Calu3 (cell line): ENCODE measurements around the gene MARVELD2. TPM values are rescaled to one million over a fixed set of nuclear protein-coding genes. Genes with fewer than 3 reads are reported as not detected.
"Not testable (repeated sequence)": the region's sequence is repeated elsewhere in the genome, so short reads cannot be mapped to it uniquely, and the experiment has no call there.

Source experiments
- BruUV-seq: library from RNA; stranded (reverse); fragments of 400-500 nt; replicated peaks from 2 replicates; lab custom pipeline; 2021; lab: Mats Ljungman, UMichigan
- CTCF ChIA-PET: fragments of 300-600 bp; sonication (Branson Sonifier 250); formaldehyde crosslinking; loops from one replicate; lab custom pipeline; 2022; ENCODE audit warnings: antibody characterized with exemption; lab: Charles Lee
- DNase-seq: peaks from one replicate; pipeline ENCODE4 v3.0.0; 2022
- H3K27ac Mint-ChIP-seq: one replicate; pipeline ENCODE4 v1.8.0; 2022; ENCODE audit warnings: mixed read lengths; ENCODE audit not compliant: unreplicated experiment
- H3K27me3 Mint-ChIP-seq: one replicate; pipeline ENCODE4 v1.8.0; 2022; ENCODE audit warnings: mixed read lengths; ENCODE audit not compliant: unreplicated experiment
- H3K36me3 Mint-ChIP-seq: one replicate; pipeline ENCODE4 v1.8.0; 2022; ENCODE audit warnings: mild to moderate bottlenecking, moderate library complexity, mixed read lengths; ENCODE audit not compliant: insufficient read depth, unreplicated experiment
- H3K4me1 Mint-ChIP-seq: one replicate; pipeline ENCODE4 v1.8.0; 2022; ENCODE audit warnings: mild to moderate bottlenecking, low read depth, mixed read lengths; ENCODE audit not compliant: unreplicated experiment
- H3K4me3 Mint-ChIP-seq: one replicate; pipeline ENCODE4 v1.8.0; 2022; ENCODE audit warnings: mild to moderate bottlenecking, low read depth, moderate library complexity, mixed read lengths; ENCODE audit not compliant: unreplicated experiment
- H3K9me3 Mint-ChIP-seq: one replicate; pipeline ENCODE4 v1.8.0; 2022; ENCODE audit warnings: low read depth, mixed read lengths; ENCODE audit not compliant: unreplicated experiment
- CTCF ChIP-seq: fragments of 200-600 bp; IDR thresholded peaks from one replicate; pipeline ENCODE4 v1.8.0; 2022; ENCODE audit warnings: antibody characterized with exemption; ENCODE audit not compliant: unreplicated experiment
- intact Hi-C: fragments of 100-400 bp; cut with micrococcal nuclease; formaldehyde crosslinking; loops from one replicate; pipeline ENCODE4 v1.10.0; 2022; ENCODE audit not compliant: unreplicated experiment
- total RNA-seq: library from RNA; stranded (reverse); gene quantifications from 2 replicates; pipeline ENCODE4 v1.2.3, GENCODE V29; 2022

MARVELD2 gene
- total RNA-seq, 1 experiment from 2014 or later: 40.9 TPM

- no peak for TF ChIP-seq CTCF
- no peak overlapping the region for H3K4me3 Mint-ChIP-seq
- H3K27me3 Mint-ChIP-seq: no peaks in the 10 kb centered on the region
- no peak overlapping the region for H3K27ac Mint-ChIP-seq
- no peak for DNase-seq
- BruUV-seq: no TSS peak
- intact Hi-C loops: no loop called here
- no peaks in the 10 kb centered on the region for H3K9me3 Mint-ChIP-seq
- CTCF ChIA-PET: no interaction called here
- no peaks in the 10 kb centered on the region for H3K36me3 Mint-ChIP-seq
- no peaks in the 10 kb centered on the region for H3K4me1 Mint-ChIP-seq
These were observed 62.3 kb downstream of the MARVELD2 start for GRCh38 chr5:69477170-69477569.

DNA sequence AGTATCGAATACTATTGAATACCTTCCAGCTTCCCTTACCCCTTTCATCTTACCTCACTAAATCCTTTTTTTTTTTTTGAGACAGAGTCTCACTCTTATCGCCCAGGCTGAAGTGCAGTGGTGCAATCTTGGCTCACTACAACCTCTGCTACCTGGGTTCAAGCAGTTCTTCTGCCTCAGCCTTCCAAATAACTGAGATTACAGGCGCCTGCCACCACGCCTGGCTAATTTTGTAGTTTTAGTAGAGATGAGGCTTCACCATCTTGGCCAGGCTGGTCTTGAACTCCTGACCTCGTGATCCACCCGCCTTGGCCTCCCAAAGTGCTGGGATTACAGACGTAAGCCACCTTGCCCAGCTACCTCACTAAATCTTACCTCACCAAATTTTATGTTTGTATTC is 63.4 kb downstream of the MARVELD2 start:
- H3K4me1 Mint-ChIP-seq, H3K4me3 Mint-ChIP-seq, intact Hi-C loops, H3K36me3 Mint-ChIP-seq, H3K27me3 Mint-ChIP-seq, BruUV-seq, CTCF ChIA-PET, H3K9me3 Mint-ChIP-seq, H3K27ac Mint-ChIP-seq, DNase-seq: not testable (repeated sequence)

GRCh38 chr5:69484891-69485290 is 70.0 kb downstream of the MARVELD2 start:
- no TSS peak for BruUV-seq
- H3K4me3 Mint-ChIP-seq: no peak overlapping the region
- H3K27ac Mint-ChIP-seq: no peak overlapping the region
- peaks cover 31% of the 10 kb centered on the region for H3K4me1 Mint-ChIP-seq
- no peaks in the 10 kb centered on the region for H3K27me3 Mint-ChIP-seq
- H3K36me3 Mint-ChIP-seq: no peaks in the 10 kb centered on the region
- no peak for TF ChIP-seq CTCF
- CTCF ChIA-PET: no interaction called here
- no peak for DNase-seq
- intact Hi-C loops: no loop called here
- H3K9me3 Mint-ChIP-seq: no peaks in the 10 kb centered on the region

DNA sequence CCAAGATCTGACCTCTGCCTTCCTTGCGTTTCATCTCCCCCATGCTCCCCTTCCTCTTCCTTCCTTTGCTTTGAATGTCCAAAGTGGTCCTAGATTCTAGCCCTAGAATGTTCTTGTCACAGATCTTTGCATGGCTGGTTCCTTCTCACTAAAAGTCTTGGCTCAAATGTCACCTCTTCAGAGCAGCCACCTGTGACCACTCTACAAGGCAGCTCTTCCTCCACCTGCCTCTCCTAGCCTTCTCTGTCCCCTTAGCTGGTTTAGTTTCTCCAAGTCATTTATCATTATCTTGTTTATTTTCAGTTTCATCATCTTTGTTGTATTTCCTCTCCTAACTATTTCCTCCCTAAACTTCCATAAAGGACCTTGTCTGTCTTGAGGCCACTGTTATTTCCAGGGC is 70.6 kb downstream of the MARVELD2 start:
- H3K27ac Mint-ChIP-seq: no peak overlapping the region
- H3K36me3 Mint-ChIP-seq: no peaks in the 10 kb centered on the region
- no peaks in the 10 kb centered on the region for H3K27me3 Mint-ChIP-seq
- no peak for DNase-seq
- BruUV-seq: no TSS peak
- no peaks in the 10 kb centered on the region for H3K9me3 Mint-ChIP-seq
- intact Hi-C loops: no loop called here
- peaks cover 37% of the 10 kb centered on the region for H3K4me1 Mint-ChIP-seq
- CTCF ChIA-PET: no interaction called here
- no peak overlapping the region for H3K4me3 Mint-ChIP-seq
- TF ChIP-seq CTCF: no peak

- CTCF ChIA-PET: no interaction called here
- no peak for TF ChIP-seq CTCF
- no peak for DNase-seq
- H3K27ac Mint-ChIP-seq: no peak overlapping the region
- no peaks in the 10 kb centered on the region for H3K9me3 Mint-ChIP-seq
- H3K4me1 Mint-ChIP-seq: peaks cover 49% of the 10 kb centered on the region
- no peaks in the 10 kb centered on the region for H3K27me3 Mint-ChIP-seq
- peaks cover 28% of the 10 kb centered on the region for H3K36me3 Mint-ChIP-seq
- intact Hi-C loops: no loop called here
- no peak overlapping the region for H3K4me3 Mint-ChIP-seq
- no TSS peak for BruUV-seq
These were observed 74.3 kb downstream of the MARVELD2 start for GRCh38 chr5:69489246-69489645.
